Measurements from ENCODE around the gene S100A7. TPM values are rescaled to one million over a fixed set of nuclear protein-coding genes. Genes with fewer than 3 reads are reported as not detected.
A peak's percentile ranks its signal among the peaks of the same experiment; 100 is the strongest.
"Not testable (repeated sequence)": the region's sequence is repeated elsewhere in the genome, so short reads cannot be mapped to it uniquely, and the experiment has no call there.

Gene S100A7
- total RNA-seq, 3 donors from 2014 or later = not detected

DNA sequence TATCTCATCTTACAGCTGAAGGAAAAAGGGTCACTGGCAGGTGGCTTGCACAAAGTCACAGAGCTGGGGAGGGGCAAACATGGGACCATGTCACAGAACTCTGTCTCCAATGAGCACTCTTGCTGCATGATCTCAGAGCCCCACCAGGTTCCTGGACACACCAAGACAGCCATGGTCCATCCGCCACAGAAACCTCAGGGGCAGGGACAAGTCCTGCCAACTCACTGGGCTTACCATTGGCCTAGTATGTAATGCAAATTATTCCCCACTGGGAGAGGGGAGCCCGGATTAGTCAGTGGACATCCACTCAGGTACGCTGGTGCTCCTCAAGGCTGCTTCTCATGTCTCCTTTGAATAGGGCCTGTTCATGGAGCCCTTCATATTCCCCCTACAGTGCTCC is 29.9 kb downstream of the S100A7 start:
- no peak overlapping the region for H3K4me3 Mint-ChIP-seq

DNA sequence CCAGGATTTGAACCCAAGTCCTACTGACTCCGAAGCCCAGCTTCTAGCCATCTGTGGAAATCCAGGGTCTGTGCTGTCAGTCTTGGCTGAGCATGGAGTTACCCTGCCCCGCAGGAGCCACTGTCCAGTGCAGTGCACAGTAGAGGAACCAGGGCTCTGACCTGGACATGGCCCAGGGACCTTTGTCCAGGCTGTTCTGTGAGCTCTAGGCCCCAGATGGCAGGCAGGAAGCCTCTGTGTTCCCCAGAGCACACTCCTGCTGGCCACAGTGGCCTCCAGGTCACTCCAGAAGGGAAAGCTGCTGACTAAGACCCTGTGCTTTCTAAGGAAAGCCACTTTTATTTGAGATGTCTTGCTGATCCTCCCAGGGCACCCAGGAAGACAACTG is 30.3 kb downstream of the S100A7 start:
- DNase-seq (no peak), ATAC-seq (no peak)
- Mint-ChIP-seq H3K9me3 (no peaks in the 10 kb centered on the region), H3K4me1 (ENCODE audit: low read depth) (no peaks in the 10 kb centered on the region), H3K27me3 (ENCODE audit: low read depth) (peaks cover 29% of the 10 kb centered on the region), H3K4me3 (no peak overlapping the region), H3K36me3 (ENCODE audit: insufficient read depth) (no peaks in the 10 kb centered on the region)

More for the DNA sequence above, 29.9 kb downstream of the S100A7 start:
- DNase-seq (no peak), ATAC-seq (no peak)
- no peaks in the 10 kb centered on the region for H3K9me3 Mint-ChIP-seq
- H3K36me3 Mint-ChIP-seq (ENCODE audit: insufficient read depth) = no peaks in the 10 kb centered on the region
- H3K4me1 Mint-ChIP-seq (ENCODE audit: low read depth) = no peaks in the 10 kb centered on the region
- peaks cover 29% of the 10 kb centered on the region for H3K27me3 Mint-ChIP-seq (ENCODE audit: low read depth)

DNA sequence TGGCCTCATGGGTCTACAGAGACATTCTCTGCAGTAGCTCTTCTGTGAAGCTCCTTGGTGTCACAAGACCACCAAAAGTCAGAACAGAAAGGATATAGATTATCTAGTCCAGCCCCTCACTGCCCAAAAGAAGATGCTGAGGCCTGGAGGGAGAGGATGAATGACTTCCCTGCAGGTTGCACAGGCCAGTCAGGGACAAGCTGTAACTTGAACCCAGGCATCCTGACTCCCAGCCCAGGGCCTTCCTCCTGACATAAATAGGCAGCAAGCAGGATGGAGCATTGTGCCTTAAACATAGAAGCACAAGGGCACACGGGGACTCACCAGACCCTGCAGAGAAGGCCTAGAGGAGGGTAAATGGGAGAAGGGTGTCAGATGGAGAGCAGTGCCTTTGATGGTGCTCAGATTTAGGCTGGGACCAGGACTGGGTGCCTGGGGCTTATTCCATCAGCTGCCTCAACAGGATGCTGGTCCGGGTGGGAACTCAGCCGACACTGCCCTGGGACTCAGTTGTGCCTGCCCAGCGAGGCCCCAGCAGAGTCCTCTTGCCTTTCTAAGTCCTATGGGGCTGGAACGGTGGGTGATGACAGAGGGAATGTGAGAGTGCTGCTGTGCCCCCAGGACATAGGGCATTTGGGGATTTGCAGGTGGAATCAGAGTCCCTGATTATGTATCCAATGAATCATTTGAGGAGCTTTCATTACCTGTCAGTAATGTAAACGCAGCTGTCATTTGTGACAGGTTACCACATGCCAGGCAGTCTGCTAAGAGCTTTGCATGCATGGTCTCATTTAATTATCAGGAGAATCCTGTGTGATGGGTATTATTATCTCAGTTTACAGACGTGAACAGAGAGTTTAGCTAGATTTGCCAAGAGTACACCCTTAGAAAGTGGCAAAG is 30.9 kb downstream of the S100A7 start:
- H3K27me3 Mint-ChIP-seq (ENCODE audit: low read depth) = peaks cover 34% of the 10 kb centered on the region
- H3K36me3 Mint-ChIP-seq (ENCODE audit: insufficient read depth) = no peaks in the 10 kb centered on the region
- no peaks in the 10 kb centered on the region for H3K9me3 Mint-ChIP-seq
- H3K4me3 Mint-ChIP-seq = no peak overlapping the region
- DNase-seq (no peak), ATAC-seq (no peak)
- H3K4me1 Mint-ChIP-seq (ENCODE audit: low read depth) = no peaks in the 10 kb centered on the region

DNA sequence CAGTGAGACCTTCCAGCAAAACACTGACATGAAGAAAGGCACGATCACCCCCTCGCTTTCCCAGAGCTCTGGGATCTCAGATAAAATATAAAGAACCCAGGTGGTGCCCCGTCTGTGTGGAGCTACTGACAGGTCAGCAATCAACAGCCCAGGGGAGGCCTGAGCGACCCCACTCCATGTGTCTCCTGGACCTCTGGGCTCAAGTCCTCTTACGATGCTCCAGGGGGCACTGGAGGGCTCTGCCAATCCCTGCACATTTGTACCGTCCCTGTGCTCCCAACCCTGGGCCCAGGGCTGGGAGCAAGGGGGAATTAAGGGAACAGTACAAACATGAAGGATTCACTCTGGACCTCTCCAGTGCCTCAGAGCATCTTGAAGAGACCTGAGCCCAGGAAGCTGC is 31.7 kb downstream of the S100A7 start:
- DNase-seq = no peak
- Mint-ChIP-seq H3K9me3 (no peaks in the 10 kb centered on the region), H3K4me3 (no peak overlapping the region), H3K27me3 (ENCODE audit: low read depth) (peaks cover 42% of the 10 kb centered on the region), H3K36me3 (ENCODE audit: insufficient read depth) (no peaks in the 10 kb centered on the region), H3K4me1 (ENCODE audit: low read depth) (no peaks in the 10 kb centered on the region)
- no peak for ATAC-seq

DNA sequence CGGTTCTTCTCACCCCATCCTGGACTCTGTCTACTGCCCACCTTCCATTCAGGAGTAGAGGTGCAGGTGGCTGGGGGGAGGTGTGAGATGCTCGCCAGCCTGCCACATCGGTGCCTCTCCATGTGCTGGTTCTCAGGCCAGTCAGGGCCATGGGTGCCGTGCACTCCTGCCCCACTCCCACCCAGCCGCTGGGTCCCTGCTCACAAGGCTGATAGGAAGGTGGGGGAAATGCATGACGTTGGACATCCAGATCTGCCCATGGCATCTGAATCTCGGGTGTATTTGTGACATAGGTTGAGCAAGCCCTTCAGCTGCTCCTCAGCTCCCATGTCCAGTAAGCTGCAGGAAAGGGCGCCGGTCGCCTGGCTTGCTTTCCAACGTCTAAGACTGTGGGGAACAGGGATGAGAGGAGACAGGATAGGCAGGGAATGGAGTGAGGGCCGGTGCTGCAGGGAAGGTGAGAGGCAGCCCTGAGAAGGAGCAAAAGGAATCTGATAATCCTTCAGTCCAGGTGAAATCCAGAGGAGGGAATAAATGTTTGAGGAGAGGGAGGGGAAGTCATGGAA is 32.3 kb downstream of the S100A7 start:
- no peak overlapping the region for H3K4me3 Mint-ChIP-seq
- H3K27me3 Mint-ChIP-seq (ENCODE audit: low read depth) = peaks cover 44% of the 10 kb centered on the region
- no peak for DNase-seq
- no peaks in the 10 kb centered on the region for H3K9me3 Mint-ChIP-seq
- ATAC-seq = no peak
- no peaks in the 10 kb centered on the region for H3K4me1 Mint-ChIP-seq (ENCODE audit: low read depth)
- no peaks in the 10 kb centered on the region for H3K36me3 Mint-ChIP-seq (ENCODE audit: insufficient read depth)

DNA sequence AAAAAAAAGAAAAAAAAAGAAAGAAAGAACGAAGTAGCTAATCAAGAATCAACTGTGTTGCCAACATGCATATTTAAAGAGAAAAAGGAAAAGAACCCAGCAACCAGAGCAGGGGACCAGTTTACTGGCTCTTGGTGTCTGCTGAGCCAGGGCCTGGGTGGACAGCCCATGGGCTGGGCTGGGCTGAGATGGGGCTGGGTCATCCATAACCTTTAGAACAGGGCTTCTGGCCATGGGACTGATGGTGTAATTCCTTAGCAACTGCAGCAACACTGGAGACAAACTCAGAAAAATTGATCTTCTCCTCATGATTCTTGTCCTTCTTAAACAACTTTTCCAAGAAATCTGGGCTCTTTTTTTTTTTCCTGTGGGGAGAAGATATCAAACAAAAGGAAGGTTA is 33.6 kb downstream of the S100A7 start:
- Mint-ChIP-seq H3K4me3 (no peak overlapping the region), H3K36me3 (ENCODE audit: insufficient read depth) (no peaks in the 10 kb centered on the region), H3K4me1 (ENCODE audit: low read depth) (no peaks in the 10 kb centered on the region), H3K9me3 (no peaks in the 10 kb centered on the region), H3K27me3 (ENCODE audit: low read depth) (peaks cover 44% of the 10 kb centered on the region)
- no peak for DNase-seq
- ATAC-seq = no peak

DNA sequence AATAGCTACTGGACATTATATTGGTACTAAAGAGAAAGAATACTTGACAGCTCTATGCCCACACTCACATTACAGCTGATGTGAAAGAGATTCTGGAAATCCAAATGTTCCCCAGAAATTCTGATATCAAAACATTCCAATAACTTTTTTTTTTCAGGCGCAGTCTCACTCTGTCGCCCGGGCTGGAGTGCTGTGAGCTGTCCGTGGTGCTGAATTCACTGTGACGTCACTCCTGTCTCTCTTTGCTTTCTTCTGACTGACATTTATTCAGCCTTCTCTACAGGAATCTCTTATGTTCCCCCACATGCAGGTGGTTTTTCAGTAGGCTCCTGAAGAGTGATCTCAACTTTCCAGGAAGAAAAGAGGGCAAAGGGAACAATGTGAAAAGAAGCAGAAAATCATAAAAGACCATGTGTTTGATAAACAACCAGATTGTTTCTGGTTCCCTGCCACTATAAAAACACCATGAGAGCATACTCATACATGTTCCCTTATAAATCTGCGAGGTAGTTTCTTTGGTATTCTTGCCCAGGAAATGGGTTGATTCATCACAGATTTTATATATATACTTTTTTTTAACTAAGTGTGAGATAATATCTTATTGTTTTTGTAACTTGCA is 37.9 kb downstream of the S100A7 start:
- Mint-ChIP-seq H3K27me3 (ENCODE audit: low read depth) (peaks cover 50% of the 10 kb centered on the region), H3K36me3 (ENCODE audit: insufficient read depth) (no peaks in the 10 kb centered on the region), H3K9me3 (no peaks in the 10 kb centered on the region), H3K4me3 (no peak overlapping the region), H3K4me1 (ENCODE audit: low read depth) (no peaks in the 10 kb centered on the region)
- ATAC-seq (no peak), DNase-seq (peak; percentile 58)

DNA sequence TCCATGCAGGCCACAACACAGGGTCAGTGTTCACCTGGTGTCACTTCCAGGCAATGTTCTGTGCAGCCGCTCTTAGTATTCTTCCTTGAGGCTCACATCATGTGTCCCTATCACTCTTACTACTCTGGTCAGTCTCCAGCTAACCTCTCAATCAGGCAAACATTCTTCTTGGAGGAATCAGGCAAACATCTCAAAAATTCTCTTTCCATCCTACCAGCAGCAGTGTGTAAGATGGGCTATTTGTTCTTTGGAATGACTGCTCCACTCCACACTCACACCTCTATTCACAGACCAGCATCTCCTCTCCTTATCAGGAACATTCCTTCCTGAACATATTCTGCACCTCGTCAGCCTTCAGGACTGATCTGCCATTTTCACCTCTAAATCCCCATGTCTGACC is 40.1 kb downstream of the S100A7 start:
- Mint-ChIP-seq H3K27me3 (ENCODE audit: low read depth) (peaks cover 45% of the 10 kb centered on the region), H3K36me3 (ENCODE audit: insufficient read depth) (no peaks in the 10 kb centered on the region), H3K9me3 (no peaks in the 10 kb centered on the region), H3K4me1 (ENCODE audit: low read depth) (no peaks in the 10 kb centered on the region), H3K4me3 (no peak overlapping the region)
- ATAC-seq = no peak
- DNase-seq = no peak

DNA sequence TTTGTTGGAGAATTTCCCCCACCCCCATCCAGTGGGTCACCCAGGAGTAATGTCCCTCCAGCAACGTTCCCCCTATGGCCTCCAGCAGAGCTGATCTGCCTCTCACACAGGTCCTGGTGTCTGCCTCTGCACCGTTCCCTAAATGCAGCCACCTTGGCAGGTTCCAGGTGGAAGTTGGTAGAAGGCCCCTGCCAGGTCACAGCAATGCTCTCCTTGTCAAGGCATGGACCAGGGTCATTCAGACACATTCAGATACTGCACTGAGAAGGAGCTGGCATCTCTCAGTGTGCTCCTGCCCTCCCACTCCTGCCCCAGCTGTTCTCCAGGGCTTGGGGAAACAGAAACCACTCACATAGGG is 41.0 kb downstream of the S100A7 start:
- ATAC-seq; H3K4me1 Mint-ChIP-seq (ENCODE audit: low read depth); H3K4me3 Mint-ChIP-seq; H3K36me3 Mint-ChIP-seq (ENCODE audit: insufficient read depth); DNase-seq; H3K9me3 Mint-ChIP-seq: not testable (repeated sequence)
- H3K27me3 Mint-ChIP-seq (ENCODE audit: low read depth) = peaks cover 38% of the 10 kb centered on the region

DNA sequence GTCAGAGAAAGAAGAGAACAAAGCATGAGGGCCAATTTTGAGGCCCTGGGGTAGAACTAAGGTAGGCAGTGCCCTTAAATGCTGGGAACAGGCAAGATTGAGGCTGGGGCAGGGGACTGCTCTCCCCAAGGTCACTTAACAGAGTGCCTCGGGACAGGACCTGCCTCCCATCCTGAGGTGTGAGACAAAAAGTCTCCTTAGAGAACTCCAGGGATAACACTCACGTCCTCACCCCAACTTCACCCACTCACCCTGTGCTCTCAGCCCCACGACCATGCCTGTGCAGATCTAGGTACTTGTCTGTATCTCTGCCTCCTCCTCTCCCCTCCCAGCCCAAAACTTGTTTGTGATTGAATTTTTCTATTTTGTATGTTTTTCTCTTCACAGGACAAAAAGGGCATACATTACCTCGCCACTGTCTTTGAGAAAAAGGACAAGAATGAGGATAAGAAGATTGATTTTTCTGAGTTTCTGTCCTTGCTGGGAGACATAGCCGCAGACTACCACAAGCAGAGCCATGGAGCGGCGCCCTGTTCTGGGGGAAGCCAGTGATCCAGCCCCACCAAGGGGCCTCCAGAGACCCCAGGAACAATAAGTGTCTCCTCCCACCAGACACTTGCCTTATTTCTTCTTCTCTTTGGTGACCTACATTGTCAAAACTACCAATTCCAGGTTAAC is 41.6 kb downstream of the S100A7 start:
- not testable (repeated sequence) for H3K4me3 Mint-ChIP-seq; DNase-seq; ATAC-seq; H3K36me3 Mint-ChIP-seq (ENCODE audit: insufficient read depth); H3K9me3 Mint-ChIP-seq; H3K4me1 Mint-ChIP-seq (ENCODE audit: low read depth)
- H3K27me3 Mint-ChIP-seq (ENCODE audit: low read depth) = peaks cover 33% of the 10 kb centered on the region

DNA sequence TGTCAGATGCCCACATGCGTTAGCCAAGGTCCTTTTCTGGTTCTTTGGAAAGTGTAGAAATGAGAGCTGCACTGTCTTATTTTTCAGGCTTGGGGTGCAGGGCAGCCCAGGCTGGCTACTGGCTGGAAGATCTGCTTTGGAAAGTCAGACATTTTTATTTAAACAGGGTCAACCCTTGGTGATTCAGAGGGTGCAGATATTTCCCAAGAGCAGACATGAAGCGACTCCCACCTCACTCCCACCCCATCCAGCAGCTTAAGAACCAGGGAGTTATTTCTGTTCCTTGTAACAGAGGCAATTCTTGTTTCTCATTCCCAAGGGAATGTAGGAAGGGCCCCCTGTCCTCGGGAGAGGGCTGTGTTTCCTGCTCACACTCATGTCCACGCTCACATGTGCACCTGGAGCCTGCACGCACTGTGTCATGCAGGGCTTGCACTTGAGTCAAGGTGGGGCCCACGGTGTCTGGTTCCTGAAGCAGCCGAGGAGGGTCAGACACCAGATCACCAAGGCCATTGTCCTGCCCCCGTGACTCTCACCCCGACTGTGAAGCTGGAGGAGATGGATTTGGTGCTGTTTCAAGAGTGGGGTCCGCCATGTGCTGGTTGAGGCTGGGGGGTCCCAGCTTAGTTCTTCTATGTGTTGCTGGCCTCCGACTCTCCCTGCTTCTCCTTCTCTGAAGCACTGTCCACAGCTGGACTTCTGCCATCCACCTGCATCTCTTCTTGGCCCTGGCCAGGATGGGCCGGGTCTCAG is 43.1 kb downstream of the S100A7 start:
- Mint-ChIP-seq H3K9me3 (no peaks in the 10 kb centered on the region), H3K36me3 (ENCODE audit: insufficient read depth) (no peaks in the 10 kb centered on the region), H3K27me3 (ENCODE audit: low read depth) (peaks cover 30% of the 10 kb centered on the region), H3K4me3 (no peak overlapping the region), H3K4me1 (ENCODE audit: low read depth) (no peaks in the 10 kb centered on the region)
- no peak for DNase-seq
- ATAC-seq = no peak

DNA sequence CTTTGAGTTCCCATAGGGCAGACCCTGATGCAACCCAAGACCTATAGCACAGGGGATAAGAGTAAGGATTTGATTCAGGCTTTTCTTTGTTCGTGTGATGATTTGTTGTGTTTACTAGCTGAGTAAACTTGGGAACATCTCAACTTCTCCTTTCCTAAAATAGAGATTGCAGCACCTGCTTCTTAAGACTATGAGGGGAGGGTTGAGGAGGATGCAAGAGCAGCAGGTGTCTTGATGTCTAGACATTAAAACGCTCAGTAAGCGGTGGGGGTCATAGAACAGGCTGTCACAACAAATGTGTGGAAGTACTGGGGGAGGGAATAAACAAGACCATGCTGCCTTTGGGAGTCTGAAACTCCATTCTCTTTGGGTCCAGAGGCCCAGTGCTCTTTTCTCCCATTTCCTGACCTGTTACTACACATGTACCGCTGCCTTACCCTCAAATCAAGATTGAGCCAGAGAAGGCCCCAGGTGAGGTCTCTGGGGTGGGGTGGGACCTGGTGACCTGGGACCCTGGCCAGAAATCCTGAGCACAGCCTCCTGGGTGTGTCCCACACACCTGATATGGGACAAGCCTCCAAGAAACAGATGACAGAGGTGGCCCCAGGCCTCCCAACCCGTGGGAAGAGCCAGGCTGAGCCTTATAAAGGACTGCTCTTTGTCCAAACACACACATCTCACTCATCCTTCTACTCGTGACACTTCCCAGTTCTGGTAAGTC is 44.4 kb downstream of the S100A7 start, which contains the start of gene S100A7A:
TSS of gene S100A7A (plus strand) at position 671 of the 721 bp plus-strand sequence. CDS start 1,563 bp downstream, outside the sequence.
- Mint-ChIP-seq H3K4me1 (ENCODE audit: low read depth) (no peaks in the 10 kb centered on the region), H3K4me3 (no peak within 1 kb of the TSS), H3K36me3 (ENCODE audit: insufficient read depth) (no peaks in the 10 kb centered on the region), H3K27me3 (ENCODE audit: low read depth) (peaks cover 28% of the 10 kb centered on the region), H3K9me3 (no peaks in the 10 kb centered on the region)
- DNase-seq = no peak
- ATAC-seq = no peak

DNA sequence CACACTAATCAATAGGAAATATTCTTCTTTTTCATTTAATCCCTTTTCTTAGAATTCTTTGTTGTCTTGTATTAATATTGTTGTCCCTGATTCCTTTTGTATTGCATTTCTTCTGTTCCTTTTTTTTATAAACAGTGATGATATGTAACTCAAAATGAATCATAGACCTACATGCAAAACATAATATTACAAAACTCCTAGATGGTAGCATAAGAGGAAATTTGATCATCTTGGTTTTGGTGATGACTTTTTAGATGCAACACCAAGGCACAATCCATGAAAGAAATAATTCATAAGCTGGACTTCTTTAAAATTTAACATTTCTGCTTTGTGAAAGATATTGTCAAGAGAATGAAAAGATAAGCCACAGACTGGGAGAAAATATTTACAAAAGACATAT is 46.5 kb downstream of the S100A7 start:
- not testable (repeated sequence) for H3K4me1 Mint-ChIP-seq (ENCODE audit: low read depth); H3K9me3 Mint-ChIP-seq; H3K4me3 Mint-ChIP-seq; H3K36me3 Mint-ChIP-seq (ENCODE audit: insufficient read depth); DNase-seq; ATAC-seq
- H3K27me3 Mint-ChIP-seq (ENCODE audit: low read depth) = peaks cover 22% of the 10 kb centered on the region

All from activated T-cell treated with anti-CD3 and anti-CD28 coated beads, Interleukin-2, amount 50 U/mL, for 4 hours (primary cell).